NK-92 (cell line): Measurements from ENCODE around the gene WRAP73.

ENCODE experiments used
- DNase-seq: peaks from one replicate; lab custom pipeline; 2025; ENCODE audit not compliant: unreplicated experiment; lab: John Stamatoyannopoulos, UW

WRAP73 gene, protein sequence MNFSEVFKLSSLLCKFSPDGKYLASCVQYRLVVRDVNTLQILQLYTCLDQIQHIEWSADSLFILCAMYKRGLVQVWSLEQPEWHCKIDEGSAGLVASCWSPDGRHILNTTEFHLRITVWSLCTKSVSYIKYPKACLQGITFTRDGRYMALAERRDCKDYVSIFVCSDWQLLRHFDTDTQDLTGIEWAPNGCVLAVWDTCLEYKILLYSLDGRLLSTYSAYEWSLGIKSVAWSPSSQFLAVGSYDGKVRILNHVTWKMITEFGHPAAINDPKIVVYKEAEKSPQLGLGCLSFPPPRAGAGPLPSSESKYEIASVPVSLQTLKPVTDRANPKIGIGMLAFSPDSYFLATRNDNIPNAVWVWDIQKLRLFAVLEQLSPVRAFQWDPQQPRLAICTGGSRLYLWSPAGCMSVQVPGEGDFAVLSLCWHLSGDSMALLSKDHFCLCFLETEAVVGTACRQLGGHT

DNA sequence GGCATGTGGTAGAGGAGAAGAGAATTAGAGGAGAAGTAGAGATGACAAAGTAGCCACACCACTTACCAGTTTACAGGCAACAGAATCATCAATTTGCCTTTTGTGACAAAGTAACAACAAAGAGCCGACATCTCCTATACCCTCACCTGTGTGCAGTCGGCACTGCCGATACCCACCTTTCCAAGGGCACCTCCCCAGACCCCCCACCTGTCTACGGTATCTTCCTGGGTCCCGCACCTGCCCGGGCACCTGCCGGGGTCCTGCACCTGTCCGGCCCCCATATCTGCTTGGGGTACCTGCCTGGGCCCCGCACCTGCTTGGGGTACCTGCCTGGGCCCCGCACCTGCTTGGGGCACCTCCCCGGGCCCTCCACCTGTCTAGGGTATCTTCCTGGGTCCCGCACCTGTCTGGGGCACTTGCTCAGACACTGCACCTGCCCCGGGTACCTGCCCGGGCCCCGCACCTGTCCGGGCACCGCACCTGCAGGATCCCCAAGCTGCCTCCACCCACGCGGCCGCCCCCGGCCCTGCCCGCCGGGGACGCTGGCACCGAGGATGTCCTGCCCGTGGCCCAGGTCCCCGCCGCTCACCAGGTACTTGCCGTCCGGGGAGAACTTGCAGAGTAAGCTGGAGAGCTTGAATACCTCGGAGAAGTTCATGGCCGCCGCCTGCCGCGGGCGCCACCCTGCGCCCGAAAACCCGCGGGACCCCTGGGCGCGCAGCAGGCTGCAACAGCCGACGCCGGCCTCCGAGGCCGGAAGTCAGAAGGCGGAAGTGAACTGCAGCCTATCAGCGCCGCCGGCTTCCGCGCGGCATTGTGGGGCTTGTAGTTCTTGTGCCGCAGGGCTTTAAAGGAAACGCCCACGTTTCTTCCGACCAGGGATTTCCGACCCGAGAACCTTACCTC lies at the start of gene WRAP73:
TSS of gene WRAP73 (minus strand) at position 762 of the 906 bp plus-strand sequence. CDS start at position 658, 104 bp downstream.
- peak; percentile 28 for DNase-seq

DNA sequence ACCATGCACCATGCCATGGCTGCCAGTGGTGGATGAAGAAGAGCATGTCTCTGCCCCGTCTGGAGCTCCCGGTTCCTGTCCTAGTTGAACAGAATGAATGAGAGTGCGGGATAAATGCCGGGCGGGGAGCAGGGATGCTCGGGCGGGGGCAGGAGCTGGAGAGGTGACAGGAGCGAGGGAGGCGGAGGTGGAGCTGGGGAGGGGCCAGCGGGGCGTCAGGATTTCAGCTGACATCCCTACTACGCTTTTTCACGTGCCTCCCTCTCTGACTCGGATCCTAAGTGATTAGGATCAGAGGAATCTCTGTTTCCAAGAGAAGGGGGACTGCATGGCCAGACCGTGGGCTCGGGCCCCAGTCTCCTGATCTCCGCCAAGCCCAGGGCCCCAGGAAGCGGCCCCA lies 49.7 kb upstream of the WRAP73 start:
- DNase-seq, result no peak

DNA sequence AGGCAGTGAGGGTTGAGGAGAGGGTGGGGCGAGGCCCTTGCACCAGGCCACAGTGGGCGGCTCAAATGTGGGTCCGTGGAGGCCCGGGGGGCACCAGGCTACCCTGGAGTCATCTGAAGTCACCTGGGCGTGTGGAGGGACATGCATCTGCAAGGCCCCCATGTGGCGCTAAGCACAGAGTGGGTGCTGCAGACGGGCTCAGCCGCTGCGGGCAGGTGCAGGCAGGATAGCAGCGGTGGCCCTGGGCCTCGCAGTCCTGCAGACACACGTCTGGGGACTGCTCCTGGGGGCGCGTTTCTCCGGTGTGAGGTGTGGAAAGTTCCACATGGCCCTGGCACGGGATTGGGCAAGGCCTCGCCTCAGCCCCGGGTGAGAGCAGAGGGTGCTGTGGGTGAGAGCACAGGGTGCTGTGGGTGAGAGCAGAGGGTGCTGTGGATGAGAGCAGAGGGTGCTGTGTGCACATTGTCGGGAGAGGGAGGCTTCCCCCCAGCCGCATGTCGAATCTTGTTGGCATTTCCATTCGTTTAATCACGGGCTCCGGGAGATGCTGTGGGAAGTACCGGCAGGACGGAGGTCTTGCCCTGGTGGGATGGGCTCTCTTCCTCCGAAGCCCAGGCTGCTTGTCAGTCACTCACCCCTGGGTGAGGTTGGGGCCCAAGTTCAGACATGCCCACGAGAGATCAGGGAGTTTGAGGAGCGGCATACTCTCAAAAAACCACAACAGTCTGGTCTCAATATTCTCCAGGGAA lies 48.9 kb upstream of the WRAP73 start:
- no peak for DNase-seq

DNA sequence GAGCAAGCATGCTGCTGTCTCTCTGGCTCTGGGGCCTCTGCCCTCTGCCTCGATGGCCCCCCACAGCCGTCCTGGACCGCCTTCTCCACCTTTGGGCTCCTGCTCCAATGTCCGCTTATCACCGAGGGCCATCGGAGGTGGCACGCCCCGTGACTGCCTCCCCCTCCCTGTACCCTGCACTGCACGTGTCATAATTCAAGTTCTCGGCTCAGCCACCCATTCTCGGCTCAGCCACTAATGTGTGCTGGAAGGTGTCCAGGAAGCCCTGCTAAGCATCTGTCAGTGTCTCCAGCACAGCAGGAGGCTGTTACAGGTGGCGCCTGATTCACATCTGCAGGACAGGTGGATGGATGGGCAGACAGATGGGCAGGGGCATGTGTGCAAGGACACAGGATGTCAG lies 47.9 kb upstream of the WRAP73 start:
- DNase-seq, result no peak

DNA sequence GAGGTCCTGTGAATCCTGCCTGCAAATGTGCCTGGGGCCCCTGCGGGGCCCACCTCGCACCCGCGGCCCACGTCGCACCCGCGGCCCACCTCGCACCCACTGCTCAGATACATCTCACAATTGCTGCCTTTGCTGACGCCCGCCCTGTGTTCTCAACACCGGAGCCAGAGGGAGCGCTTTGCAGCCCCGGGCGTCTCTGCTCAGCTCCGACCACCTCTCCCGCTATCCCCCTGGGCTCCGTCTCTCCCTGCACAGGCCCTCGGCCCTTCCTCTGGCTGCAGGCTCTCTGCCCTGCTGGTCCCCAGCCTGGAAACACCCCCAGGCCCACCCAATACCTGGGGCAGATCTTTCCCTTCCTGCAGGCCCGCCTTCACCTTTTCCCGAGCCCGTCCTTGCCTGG lies 47.2 kb upstream of the WRAP73 start:
- no peak for DNase-seq

DNA sequence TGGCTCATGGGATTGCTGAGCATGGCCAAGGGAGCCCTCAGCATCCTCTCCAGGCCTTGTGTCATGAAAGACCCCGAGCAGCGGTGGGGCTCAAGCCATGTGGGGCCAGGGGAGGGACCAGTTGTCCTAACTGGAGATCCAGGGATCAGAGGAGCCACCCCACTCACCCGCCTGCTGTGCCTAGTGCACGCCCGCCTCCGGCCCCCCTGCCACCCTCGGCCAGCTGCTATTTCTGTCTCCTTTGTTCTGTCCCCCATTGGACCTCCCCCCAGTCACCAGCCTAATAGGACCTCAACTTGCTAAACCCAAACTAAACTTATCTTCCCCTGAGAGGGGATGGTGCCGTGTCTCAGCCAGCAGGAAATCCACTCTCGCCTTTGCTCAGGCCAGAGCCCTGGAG lies 46.8 kb upstream of the WRAP73 start:
- DNase-seq, result no peak

DNA sequence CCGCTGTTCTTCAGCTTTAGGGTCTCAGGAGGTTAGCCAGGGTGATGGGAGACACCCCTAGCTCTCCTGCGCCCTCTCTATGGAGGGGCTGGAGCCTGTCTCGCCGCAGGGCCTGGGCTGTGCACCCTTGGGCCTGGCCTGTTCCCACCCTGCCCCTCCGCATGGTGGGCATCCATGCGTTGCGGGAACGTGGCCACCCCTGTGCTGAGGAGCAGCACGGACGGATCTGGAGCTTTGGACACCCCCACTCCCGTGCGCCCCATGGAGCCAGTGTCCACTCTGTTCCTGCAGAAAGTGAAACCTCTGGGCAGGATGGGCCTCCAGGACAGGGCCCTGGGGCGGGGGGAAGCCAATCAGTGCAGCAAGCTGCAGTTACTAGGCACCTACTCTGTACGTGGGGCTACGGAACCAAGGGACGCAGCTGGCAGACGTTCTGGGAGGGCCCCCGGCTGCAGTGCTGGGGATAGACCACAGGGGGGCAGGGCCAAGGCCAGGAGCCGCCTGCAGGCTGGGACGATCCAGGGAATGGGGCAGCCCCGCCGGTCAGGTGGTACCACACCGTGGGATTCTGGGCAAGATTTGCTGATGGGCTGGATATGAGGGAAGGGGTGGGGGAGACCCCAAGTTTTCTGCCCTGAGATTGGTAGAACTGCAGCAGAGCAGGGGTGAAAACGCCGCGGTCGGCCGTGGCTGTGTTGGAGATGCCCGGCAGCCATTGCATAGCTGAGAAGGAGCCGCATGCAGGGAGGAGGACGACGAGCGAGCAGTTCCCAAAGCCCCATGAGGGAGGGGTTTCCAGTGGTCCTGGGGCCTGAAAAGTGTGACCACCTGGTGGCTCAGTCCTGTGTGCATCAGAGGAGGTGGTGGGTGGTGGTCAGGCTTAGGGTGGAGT lies 45.7 kb upstream of the WRAP73 start:
- no peak for DNase-seq

DNA sequence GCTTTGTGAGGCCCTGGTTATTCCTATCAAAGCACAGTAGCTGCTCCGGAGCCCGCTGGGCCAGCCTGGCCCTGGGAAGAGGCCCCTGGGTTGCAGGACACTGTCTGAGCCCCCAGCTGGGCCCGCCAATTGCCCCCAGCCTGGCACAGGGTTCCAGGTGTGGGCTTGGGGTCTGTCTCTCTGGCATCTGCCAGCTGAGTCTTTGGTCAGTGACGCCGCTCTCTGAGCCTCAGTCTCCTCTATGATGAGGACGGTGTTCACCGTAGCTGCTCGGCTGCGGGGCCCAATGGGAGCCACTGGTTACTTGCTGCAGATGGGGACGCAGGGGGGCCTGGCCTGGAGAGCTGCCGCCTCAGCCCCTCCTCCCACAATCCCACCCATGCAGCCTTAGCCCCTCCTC lies 43.4 kb upstream of the WRAP73 start:
- DNase-seq, result no peak

DNA sequence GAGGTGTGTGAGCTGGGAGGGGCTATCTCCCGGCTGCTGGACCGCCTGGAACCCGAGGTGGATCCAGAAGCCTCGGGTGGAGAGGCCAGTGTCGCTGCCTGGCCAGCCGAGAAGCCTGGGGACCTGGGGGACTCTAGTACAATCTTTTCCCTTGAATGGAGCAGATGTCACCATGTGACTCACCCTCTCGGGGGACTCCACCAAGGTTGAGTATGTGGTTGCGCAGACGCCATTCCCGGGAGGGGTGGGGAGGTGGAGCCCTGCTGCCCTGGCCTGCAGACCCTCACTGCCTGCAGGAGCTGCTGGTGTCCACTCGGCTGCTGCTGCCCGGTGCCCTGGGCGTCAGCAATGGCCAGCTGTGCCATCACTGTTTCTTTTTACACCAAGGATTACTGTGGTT lies 42.7 kb upstream of the WRAP73 start:
- DNase-seq, result no peak

DNA sequence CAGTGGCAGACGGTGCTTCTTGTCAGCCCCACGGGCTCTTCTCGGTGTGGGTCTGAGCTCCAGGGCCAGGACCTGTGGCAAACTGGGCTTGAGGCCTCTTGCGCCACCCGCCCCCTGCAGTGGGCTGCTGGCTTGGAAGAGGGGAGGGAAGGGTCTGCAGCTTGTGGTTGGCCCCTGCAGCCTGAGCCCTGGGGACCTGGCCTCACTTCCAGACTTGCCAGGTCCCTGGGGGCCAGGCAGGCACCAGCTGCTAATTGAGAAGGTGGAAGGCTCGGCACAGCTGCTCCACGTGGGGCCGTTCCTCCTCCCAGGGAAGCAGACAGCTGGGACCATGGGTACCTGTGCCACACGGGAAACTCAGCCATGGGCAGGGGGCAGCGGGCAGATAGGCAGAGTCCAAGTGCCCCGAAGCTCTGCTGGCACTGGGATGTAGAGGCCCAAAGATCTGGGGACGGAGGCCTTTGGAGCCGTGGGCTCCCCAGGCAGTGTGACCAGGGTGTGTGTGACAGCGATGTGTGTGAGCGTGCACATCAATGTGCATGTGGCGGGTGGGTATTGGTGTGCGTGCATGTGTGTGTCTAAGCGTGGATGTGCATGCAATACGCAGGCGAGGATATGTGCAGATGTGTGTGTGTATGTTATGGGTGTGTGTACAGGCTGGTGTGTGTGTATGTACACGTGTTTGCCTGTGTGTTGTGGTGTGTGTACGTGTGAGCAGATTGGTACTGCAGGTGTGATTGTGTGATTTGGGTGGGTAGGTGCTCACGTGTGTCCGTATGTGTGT lies 41.7 kb upstream of the WRAP73 start:
- no peak for DNase-seq

DNA sequence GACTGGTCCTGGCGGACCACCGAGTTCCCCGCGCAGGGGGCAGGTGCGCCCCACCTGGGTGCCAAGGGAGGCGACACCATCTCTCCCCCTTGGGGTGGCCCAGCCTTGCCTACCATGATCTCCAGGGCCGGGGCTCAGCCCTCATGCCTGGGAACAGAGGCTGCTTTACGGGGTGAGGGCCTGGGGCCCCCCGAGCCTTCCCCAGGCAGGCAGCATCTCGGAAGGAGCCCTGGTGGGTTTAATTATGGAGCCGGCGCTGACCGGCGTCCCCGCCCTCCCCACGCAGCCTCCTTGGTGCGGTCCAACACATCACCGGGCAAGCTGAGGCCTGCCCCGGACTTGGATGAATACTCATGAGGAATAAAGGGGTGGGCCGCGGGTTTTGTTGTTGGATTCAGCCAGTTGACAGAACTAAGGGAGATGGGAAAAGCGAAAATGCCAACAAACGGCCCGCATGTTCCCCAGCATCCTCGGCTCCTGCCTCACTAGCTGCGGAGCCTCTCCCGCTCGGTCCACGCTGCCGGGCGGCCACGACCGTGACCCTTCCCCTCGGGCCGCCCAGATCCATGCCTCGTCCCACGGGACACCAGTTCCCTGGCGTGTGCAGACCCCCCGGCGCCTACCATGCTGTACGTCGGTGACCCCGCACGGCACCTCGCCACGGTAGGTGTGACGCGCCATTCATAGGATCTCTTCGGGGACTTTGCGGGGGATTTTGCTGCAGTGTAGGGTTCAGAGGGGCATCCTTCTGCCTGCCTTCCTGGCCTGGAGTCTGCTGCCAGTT lies 40.6 kb upstream of the WRAP73 start:
- DNase-seq, result no peak

DNA sequence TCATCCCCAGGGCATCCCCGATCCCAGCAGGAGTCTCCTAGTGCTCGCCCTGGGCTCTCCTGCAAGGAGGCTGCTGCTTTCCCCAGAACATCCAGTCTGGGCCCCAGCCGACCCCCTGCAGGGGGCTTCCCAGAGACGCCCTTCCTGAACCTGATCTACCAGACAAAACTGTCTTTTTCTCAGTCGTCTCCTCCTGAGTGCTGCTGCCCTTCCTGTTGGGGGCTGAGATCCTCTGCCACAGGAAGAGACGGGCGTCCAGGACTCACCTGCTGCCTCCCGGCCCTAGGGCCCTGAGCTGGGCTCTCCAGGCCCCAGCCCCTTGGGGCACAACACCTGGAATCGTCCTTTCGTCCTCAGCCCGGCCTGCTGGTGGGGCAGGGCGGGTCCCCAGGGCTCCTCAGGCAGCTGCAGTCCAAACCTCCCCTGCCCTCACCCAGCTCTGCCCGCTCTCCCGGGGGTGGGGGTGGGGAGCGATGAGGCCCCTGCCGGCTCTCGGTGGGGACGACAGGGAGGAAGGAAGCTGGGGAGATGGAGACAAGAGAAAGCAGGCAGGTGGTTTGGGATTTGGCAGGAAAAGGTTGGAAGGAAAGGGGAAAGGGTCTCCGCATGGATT lies 39.3 kb upstream of the WRAP73 start:
- DNase-seq, result no peak

DNA sequence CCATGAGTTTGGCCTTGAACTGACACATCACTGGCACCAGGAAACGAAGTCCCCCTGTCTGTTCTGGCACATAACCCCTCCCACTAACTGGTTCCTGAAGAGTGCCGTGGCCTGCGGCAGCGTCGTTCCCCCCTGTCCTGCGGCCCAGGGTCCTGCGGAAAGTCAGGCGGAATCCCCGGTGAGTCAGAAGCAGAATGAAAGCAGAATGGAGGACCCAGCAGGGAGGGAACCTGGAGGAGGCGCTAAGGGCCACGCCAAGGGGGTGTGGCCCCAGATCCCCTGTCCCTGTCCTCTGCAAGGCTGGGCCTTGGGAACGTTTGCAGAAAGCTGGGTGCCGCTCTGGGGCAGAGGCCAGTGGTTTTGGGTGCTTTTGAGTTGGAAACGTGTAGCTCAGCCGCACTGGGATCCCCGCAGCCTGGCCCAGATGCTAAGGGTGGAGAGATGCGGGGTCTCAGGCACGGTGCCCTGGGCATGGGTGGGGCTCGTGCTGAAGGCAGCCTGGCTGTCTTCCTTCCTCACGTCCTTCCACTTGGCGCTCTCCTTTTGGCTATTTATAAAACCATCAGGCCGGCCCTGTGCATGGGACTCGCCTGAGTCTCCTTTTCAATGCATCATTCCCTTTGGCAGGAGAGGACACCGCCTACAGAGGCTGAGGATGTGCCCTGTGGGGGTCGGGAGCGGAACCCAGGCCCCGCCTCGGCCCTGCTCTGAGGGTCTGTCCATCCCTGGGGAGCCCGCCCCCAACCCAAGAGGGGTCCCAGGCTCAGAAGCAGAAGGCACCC lies 38.6 kb upstream of the WRAP73 start:
- DNase-seq, result no peak

DNA sequence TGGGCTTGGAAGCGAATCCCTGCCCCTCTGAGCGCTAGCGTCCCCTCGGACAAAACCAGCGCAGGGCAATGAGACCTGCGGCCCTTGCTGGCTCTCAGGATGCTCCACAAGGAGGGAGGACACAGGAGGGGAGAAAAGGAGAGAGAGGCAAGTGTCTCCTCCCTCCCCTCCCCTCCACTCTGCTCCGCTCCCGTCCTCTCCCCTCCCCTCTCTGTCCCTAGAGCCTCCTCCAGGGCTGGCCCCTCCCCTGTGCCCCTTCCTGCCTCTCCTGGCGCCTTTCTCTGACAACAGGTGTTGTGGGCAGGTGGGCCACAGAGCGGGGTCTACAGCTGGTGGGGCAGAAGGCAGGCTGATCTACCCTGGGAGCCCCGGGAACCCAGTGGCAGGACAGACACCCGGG lies 37.6 kb upstream of the WRAP73 start:
- DNase-seq, result no peak

DNA sequence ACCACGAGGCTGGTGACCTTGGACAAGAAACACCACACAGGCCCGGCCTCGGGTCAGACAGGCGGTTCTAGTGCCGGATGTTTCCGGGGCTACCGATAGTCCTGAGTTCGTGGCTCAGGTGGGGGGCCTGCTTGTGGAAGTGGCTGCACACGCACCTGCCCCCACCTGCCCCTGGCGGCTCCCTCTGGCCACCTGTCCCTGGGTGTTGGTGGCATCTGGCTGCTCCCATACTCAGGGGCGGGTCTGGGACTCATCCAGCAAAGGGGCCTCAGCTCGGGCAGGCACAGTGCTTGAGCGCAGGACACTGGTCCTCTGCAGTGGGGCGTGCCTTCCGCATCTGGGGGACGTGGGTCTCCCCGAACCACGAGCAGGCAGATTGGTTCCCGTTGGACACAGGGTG lies 36.0 kb upstream of the WRAP73 start:
- DNase-seq, result no peak

DNA sequence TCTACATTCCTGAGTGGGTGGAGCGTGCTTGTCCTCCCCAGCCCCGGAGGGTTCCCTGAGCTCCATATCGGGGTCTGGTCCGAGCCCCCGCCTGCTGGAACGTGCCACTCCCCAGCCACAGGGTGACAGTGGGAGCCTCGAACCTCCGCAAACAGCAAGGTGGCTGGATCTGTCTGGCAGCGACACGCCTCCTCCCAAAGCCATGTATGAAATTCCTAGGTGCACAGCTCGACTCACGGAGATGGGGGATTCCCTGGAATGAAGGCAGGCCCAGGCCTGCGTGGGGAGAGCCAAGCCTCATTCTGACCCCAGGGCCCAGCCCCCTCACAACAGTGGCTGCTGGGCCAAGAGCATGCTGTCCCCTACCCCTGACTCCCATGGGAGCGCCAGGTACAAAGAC lies 35.3 kb upstream of the WRAP73 start:
- no peak for DNase-seq

DNA sequence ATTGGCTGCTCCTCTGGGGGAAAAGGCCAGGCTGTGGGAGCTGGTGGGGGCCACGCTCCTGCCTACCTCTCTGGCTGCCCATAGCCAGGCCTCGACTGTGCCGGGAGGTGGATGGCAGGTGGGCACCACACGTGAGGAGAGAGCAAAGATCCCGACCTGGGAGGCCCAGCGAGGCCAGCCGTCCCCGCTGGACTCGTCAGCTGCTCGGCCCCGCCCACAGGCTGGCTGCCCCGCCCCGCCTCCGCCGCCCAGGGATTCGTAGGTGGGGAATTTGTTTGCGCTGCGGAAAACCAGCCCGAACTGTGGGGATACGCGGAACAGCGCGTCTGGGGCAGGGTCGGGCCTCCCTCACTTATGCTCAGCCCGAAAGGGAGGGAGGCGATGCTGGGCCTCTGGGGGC lies 34.1 kb upstream of the WRAP73 start:
- no peak for DNase-seq

DNA sequence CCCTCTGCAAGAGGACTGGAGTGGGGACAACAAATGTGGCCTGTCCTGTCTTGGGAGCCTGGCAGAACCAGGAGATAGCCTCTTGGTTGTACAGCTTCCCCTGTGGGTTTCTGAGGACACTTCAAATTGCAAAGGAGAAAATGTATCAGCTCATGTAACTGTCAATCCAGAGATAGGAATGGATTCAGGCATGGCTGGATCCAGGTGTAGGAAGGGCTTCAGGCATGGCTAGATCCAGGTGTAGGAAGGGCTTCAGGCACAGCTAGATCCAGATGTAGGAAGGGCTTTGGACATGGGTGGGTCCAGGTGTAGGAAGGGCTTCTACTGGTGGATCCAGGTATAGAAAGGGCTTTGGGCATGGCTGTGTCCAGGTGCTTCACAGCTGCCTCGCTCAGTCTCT lies 33.3 kb upstream of the WRAP73 start:
- no peak for DNase-seq
